Neural cell (in vitro differentiated cells): ENCODE results near the gene SAP30BP. TPM values are rescaled to one million over a fixed set of nuclear protein-coding genes. Genes with fewer than 3 reads are reported as not detected.

Experiments
- H2AFZ ChIP-seq: fragments of 200-600, 300-800 bp; sonication (generic), shearing (Covaris generic); 2 replicates; pipeline ENCODE4 v1.6.0; 2014; ENCODE audit warnings: low read depth, mild to moderate bottlenecking, antibody characterized with exemption, low read length, moderate library complexity
- H3F3A ChIP-seq: fragments of 200-600 bp; shearing (Covaris generic); 2 replicates; pipeline ENCODE4 v1.6.1; 2016; ENCODE audit warnings: mild to moderate bottlenecking, moderate library complexity, mixed read lengths, antibody characterized with exemption, low read length; ENCODE audit not compliant: insufficient read depth, poor library complexity, severe bottlenecking
- H3K27ac ChIP-seq: fragments of 200-600, 300-800 bp; sonication (generic), shearing (Covaris generic); 2 replicates; pipeline ENCODE4 v1.5.1; 2014; ENCODE audit warnings: mild to moderate bottlenecking, low read length, moderate library complexity
- H3K27me3 ChIP-seq: fragments of 300-800, 200-600 bp; sonication (generic), shearing (Covaris generic); 2 replicates; pipeline ENCODE4 v1.6.0; 2014; ENCODE audit warnings: mild to moderate bottlenecking, low read depth, low read length, moderate library complexity; ENCODE audit not compliant: insufficient read depth
- H3K36me3 ChIP-seq: fragments of 300-800, 200-600 bp; sonication (generic), shearing (Covaris generic); 2 replicates; pipeline ENCODE4 v1.5.1; 2014; ENCODE audit warnings: mild to moderate bottlenecking, antibody characterized with exemption, low read length, moderate library complexity; ENCODE audit not compliant: insufficient read depth
- H3K4me2 ChIP-seq: fragments of 300-800, 200-600 bp; sonication (generic), shearing (Covaris generic); 2 replicates; pipeline ENCODE4 v1.6.0; 2014; ENCODE audit warnings: mild to moderate bottlenecking, low read length
- H3K4me3 ChIP-seq: fragments of 300-800, 200-600 bp; sonication (generic), shearing (Covaris generic); 2 replicates; pipeline ENCODE4 v1.5.1; 2014; ENCODE audit warnings: mild to moderate bottlenecking, low read length, moderate library complexity
- H3K79me2 ChIP-seq: fragments of 200-600 bp; shearing (Covaris generic); replicated peaks from 2 replicates; pipeline ENCODE4 v1.6.0; 2014; ENCODE audit warnings: mild to moderate bottlenecking, low read length, moderate library complexity; ENCODE audit not compliant: insufficient read depth
- H3K9ac ChIP-seq: fragments of 300-800, 200-600 bp; sonication (generic), shearing (Covaris generic); 2 replicates; pipeline ENCODE4 v1.6.1; 2016; ENCODE audit warnings: mild to moderate bottlenecking, low read length, mixed read lengths
- H3K9me2 ChIP-seq: fragments of 200-600 bp; shearing (Covaris generic); 2 replicates; pipeline ENCODE4 v1.6.1; 2016; ENCODE audit warnings: mild to moderate bottlenecking, low read length, mixed read lengths; ENCODE audit not compliant: insufficient read depth
- H3K9me3 ChIP-seq: fragments of 200-600, 300-800 bp; sonication (generic), shearing (Covaris generic); 2 replicates; pipeline ENCODE4 v1.6.1; 2016; ENCODE audit warnings: mild to moderate bottlenecking, mixed run types, low read length, moderate library complexity, mixed read lengths
- H4K20me1 ChIP-seq: fragments of 200-600 bp; shearing (Covaris generic); 2 replicates; pipeline ENCODE4 v1.6.1; 2016; ENCODE audit warnings: mild to moderate bottlenecking, mixed run types; ENCODE audit not compliant: insufficient read depth
- EZH2 ChIP-seq: fragments of 200-600, 300-800 bp; shearing (Covaris generic), sonication (generic); IDR thresholded peaks from 2 replicates; pipeline ENCODE4 v1.6.1; 2014; ENCODE audit warnings: antibody characterized with exemption, low read length, borderline replicate concordance, mild to moderate bottlenecking; ENCODE audit not compliant: insufficient read depth, poor library complexity, severe bottlenecking
- POLR2AphosphoS5 ChIP-seq: IDR thresholded peaks from 2 replicates; pipeline ENCODE4 v1.6.1; 2012
- TAF1 ChIP-seq: IDR thresholded peaks from 2 replicates; pipeline ENCODE4 v1.6.1; 2012; ENCODE audit warnings: low read depth
- polyA plus RNA-seq: library from polyadenylated mRNA; depleted of rRNA; stranded (reverse); fragments of >200 nt; gene quantifications from 2 replicates; pipeline ENCODE4 v1.2.3, GENCODE V29; 2014
- TF ChIP-seq, protein P1 (sequence below): IDR thresholded peaks from 2 replicates; pipeline ENCODE4 v1.6.1; 2012; ENCODE audit warnings: borderline replicate concordance

The SAP30BP gene
- polyA plus RNA-seq, 1 donor from 2014 or later = 156 TPM

DNA sequence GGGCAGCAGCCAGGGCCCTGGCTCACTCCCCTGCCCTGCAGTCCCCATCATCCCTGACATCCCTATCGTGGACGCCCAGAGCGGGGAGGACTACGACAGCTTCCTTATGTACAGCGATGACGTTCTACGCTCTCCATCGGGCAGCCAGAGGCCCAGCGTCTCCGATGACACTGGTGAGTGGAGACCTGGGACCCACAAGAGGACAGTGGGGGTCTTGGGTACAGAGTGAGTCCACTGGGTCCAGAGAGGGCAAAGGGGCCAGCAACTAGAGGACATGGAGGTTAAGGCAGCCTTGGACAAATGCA is 85.2 kb downstream of the SAP30BP start:
- Histone ChIP-seq H3K9me3 (no peaks in the 10 kb centered on the region), H2AFZ (no peak overlapping the region)
- TF ChIP-seq POLR2AphosphoS5 (no peak), TAF1 (no peak), EZH2 (no peak)
- TF ChIP-seq, protein P1, sequence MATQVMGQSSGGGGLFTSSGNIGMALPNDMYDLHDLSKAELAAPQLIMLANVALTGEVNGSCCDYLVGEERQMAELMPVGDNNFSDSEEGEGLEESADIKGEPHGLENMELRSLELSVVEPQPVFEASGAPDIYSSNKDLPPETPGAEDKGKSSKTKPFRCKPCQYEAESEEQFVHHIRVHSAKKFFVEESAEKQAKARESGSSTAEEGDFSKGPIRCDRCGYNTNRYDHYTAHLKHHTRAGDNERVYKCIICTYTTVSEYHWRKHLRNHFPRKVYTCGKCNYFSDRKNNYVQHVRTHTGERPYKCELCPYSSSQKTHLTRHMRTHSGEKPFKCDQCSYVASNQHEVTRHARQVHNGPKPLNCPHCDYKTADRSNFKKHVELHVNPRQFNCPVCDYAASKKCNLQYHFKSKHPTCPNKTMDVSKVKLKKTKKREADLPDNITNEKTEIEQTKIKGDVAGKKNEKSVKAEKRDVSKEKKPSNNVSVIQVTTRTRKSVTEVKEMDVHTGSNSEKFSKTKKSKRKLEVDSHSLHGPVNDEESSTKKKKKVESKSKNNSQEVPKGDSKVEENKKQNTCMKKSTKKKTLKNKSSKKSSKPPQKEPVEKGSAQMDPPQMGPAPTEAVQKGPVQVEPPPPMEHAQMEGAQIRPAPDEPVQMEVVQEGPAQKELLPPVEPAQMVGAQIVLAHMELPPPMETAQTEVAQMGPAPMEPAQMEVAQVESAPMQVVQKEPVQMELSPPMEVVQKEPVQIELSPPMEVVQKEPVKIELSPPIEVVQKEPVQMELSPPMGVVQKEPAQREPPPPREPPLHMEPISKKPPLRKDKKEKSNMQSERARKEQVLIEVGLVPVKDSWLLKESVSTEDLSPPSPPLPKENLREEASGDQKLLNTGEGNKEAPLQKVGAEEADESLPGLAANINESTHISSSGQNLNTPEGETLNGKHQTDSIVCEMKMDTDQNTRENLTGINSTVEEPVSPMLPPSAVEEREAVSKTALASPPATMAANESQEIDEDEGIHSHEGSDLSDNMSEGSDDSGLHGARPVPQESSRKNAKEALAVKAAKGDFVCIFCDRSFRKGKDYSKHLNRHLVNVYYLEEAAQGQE = no peak

DNA sequence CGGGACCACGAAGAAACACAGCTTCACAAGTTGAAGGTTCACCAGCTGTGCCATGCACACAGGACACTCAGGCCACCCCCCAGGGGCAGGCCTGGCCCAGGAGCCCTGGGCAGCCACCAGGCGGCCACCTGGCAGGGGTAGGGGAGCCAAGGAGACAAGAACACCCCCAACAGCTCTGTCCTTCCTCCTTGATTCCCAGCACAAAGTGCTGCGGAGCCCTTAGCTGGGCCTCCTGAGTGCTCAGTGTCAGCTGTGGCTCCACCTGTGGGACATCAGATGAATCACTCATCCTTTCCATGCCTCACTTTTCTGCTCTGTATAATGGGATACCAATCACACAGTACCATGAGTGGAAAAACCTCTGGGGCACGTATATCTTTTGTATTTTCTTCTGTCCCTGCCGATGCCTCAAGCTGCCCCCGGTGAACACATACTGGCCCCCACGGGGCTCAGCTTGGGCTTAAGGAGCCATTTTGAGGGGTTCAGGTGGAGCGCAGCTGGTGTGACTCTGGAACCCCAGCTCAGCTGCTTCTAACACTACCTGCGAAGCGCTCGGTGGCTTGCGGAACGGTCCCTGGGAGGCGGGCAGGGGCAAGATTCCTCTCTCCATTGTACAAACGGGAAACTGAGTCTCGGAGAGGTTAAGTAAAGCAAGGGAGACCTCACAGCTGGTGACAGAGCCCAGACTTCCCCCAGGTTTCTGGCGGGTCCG is 85.8 kb downstream of the SAP30BP start:
- no peak overlapping the region for H3K4me2 ChIP-seq

More for the DNA sequence above, 85.2 kb downstream of the SAP30BP start:
- H3F3A ChIP-seq = no peaks in the 10 kb centered on the region
- H4K20me1 ChIP-seq = no peaks in the 10 kb centered on the region
- H3K4me3 ChIP-seq = no peak overlapping the region
- H3K9ac ChIP-seq = no peak overlapping the region
- no peak overlapping the region for H3K27ac ChIP-seq
- H3K36me3 ChIP-seq = no peaks in the 10 kb centered on the region
- H3K9me2 ChIP-seq = no peaks in the 10 kb centered on the region
- H3K79me2 ChIP-seq = no peaks in the 10 kb centered on the region
- no peaks in the 10 kb centered on the region for H3K27me3 ChIP-seq
- no peak overlapping the region for H3K4me2 ChIP-seq

More for the DNA sequence above, 85.8 kb downstream of the SAP30BP start:
- no peak overlapping the region for H2AFZ ChIP-seq
- H3K27me3 ChIP-seq = no peaks in the 10 kb centered on the region
- H3K4me3 ChIP-seq = no peak overlapping the region
- H3K36me3 ChIP-seq = no peaks in the 10 kb centered on the region
- no peaks in the 10 kb centered on the region for H3K9me3 ChIP-seq
- no peaks in the 10 kb centered on the region for H4K20me1 ChIP-seq
- no peaks in the 10 kb centered on the region for H3K79me2 ChIP-seq
- H3K27ac ChIP-seq = no peak overlapping the region
- H3K9ac ChIP-seq = no peak overlapping the region
- H3K9me2 ChIP-seq = no peaks in the 10 kb centered on the region
- H3F3A ChIP-seq = no peaks in the 10 kb centered on the region
- TF ChIP-seq, protein P1 = no peak
- TF ChIP-seq EZH2 (no peak), TAF1 (no peak)
